Measurements from ENCODE around the gene CCT6B.
"Not testable (repeated sequence)": the region's sequence is repeated elsewhere in the genome, so short reads cannot be mapped to it uniquely, and the experiment has no call there.

Gene CCT6B

GRCh38 chr17:34980681-34981537 lies 19.6 kb upstream of the CCT6B start:
- DNase-seq (ENCODE audit: low spot score), result peak; percentile 74

- DNase-seq (ENCODE audit: low spot score), result peak; percentile 93
Observed at GRCh38 chr17:34980353-34980680, 19.1 kb upstream of the CCT6B start, which contains the start of gene LIG3. Gene LIG3 (plus strand): TSS chr17:34980512. CDS start chr17:34983006, 2,494 bp downstream.

DNA sequence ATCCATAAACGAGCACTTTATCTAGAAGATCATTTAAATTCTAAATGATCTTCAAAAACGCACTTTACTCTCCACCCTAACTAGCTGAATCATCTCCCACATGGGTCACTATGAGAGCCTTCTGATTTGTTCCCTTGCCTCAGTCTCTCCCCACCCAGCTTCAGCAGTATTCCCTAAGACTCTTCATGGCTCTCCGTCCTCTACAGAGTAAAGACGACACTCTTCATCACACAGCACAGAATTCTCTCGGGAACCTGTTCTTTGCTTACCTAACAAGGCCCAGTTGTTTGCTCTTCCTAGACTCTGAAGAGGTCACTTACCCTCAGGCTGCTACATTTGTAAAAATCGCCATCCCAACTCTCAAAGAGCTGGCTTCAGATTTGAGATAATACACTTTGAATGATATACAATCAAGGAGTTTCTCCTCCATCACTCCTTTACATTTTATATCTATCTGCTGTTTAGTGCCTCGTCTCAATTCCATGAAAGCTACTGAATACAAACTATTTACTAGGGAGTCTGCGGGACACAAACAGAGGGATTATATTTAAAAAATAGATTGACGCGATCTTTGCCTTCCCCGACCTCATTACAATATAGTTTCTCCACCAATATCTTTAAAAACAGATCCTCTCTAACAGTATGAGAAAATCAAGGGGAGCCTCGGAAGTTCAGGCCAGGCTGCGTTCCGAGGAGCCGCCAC lies 18.5 kb upstream of the CCT6B start:
- DNase-seq (ENCODE audit: low spot score), result no peak

- no peak for DNase-seq (ENCODE audit: low spot score)
Observed at GRCh38 chr17:34979153-34979552, 17.9 kb upstream of the CCT6B start.

GRCh38 chr17:34974794-34975785 lies 13.8 kb upstream of the CCT6B start:
- DNase-seq (ENCODE audit: low spot score), result no peak

- no peak for DNase-seq (ENCODE audit: low spot score)
Observed at GRCh38 chr17:34974179-34974578, 12.9 kb upstream of the CCT6B start.

DNA sequence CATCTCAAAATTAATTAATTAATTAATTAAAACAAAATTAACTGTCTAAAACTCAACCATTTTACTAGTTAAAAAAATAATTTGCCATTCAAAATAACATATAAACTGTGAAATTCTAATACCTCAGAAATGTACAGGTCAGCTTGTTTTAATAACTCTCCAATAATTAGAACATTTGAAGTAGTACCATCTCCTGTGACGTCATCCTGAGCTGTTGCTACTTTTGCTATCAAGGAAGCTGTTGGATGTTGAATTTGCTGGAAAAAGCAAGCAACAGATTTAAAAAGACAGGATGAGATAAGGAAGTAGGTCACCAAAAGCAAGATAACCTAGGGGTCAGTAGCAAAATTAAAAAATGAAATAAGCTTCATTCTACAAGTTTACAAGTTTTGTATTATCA lies 2.8 kb downstream of the CCT6B start:
- DNase-seq (ENCODE audit: low spot score), result no peak

- DNase-seq (ENCODE audit: low spot score), result not testable (repeated sequence)
Observed at GRCh38 chr17:34950780-34951179, 10.5 kb downstream of the CCT6B start.

DNA sequence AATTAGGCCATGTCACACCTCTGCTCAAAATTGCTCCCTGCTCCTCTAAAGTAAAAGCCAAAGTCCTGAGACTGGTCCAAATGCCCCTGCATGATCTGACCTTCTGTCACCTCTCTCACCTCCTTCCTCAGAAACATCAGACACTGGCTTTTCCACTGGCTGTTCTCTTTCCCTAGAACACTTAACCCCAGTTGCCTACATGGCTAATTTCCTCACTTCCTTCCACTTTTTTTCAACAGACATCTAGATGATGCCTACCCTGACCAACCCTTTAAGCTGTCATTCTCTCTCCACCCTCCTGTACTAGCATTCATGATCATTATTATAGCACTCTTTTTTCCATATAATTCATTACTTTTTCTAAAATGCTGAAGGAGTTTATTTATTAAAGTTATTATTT lies 31.0 kb downstream of the CCT6B start:
- DNase-seq (ENCODE audit: low spot score), result no peak

- DNase-seq (ENCODE audit: low spot score), result no peak
Observed at GRCh38 chr17:34926661-34927060, 34.6 kb downstream of the CCT6B start.

DNA sequence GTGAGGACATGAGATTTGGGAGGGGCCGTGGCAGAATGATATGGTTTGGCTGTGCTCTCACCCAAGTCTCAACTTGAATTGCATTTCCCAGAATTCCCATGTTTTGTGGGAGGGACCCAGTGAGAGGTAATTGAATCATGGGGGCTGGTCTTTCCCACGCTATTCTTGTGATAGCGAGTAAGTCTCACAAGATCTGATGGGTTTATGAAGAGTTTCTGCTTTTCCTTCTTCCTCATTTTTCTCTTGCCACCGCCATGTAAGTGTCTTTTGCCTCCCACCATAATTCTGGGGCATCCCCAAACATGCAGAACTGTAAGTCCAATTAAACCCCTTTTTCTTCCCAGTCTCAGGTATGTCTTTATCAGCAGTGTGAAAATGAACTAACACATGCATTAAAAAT lies 40.6 kb downstream of the CCT6B start:
- no peak for DNase-seq (ENCODE audit: low spot score)

- DNase-seq (ENCODE audit: low spot score), result no peak
Observed at GRCh38 chr17:34917381-34917780, 43.9 kb downstream of the CCT6B start.

DNA sequence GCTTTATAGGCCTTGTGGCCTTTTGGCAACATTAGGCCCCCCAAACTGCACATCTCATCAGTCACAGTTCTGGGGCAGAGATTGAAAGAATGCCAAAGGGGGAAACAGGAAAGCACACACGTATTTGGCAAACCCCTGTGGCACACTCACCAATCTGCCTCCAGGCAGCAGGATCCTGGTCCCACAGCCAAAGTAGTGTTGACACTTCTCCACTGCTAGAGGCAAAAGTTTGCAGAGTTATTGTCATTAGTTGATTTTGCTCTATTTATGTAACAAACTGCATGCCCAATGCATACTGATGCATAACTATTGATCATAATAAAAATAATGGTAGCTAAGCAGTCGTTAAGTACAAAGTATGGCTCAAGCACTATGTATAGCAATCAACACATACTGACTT lies 45.1 kb downstream of the CCT6B start:
- no peak for DNase-seq (ENCODE audit: low spot score)

DNA sequence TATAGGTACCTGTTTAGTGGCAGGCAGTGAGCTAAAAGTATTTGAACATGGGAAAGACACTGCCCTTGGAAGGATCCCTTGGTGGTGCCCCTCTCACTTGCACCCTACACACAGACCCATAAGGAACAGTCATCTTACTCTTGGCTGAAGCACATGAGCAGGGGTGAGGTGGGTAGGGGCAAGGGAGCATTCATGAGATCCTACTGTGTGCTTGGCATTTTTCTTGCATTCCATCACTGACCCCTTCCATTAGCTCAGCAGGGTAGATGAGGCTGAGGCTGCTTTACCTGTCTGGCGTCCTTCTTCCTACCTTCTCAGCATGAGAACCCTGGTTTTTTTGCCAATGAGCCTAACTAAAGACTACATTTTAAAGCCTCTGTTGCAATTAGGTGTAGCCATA lies 48.3 kb downstream of the CCT6B start:
- DNase-seq (ENCODE audit: low spot score), result no peak

DNA sequence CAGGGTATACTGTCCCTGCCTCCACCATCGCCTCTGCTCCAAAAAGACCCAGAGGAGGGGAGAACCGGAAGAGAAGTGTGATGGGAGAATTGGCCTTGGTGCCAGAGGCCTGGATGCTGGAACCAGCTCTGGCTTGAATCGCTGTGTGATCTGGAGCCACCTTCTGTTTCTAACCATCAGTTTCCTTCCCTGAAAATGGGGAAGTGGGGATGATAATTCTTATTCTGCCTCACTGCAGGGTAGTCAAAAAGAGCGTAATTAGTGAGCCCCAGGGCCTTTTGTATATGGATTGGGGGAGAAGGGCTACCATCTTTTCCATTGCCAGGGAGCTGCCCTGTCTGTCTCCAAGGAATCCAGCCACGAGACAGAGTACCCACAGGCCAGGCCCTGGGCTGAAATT lies 52.2 kb downstream of the CCT6B start:
- no peak for DNase-seq (ENCODE audit: low spot score)

DNA sequence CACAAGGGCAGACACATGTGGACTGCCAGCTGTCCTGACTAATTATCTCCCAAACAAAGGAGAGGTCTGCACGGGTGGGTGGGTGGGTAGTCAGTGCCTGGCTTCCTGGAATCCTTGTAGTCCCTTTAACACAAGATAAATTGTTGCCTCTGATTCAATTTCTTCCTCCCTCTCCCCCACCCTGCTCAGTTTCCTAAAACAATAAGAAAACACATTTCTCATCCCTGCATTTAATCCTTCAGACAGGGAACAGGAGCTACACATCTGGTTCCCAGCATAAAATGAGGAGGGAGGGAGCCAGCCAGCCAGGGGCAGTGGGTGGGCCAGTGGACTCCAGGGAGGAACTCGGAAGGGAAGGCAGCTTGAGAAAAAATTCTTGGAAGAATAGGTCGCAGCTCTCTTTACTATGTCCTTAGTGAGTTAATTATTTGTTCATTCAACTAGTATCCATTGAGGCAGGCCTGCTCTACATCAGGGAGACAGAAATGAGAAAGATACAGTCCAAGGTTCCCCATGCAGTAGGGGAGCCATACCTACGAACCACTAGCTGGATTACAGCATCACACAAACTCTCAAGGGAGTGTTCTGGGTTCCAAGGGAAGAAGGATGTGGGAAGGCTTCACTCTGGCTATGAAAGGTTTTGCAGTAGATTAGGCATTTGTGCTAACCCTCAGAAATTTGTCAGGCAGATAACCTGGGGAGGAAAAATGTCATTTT lies 58.3 kb downstream of the CCT6B start:
- no peak for DNase-seq (ENCODE audit: low spot score)

GRCh38 chr17:34899643-34900291 lies 61.5 kb downstream of the CCT6B start:
- DNase-seq (ENCODE audit: low spot score), result no peak

GRCh38 chr17:34895383-34895782 lies 65.9 kb downstream of the CCT6B start:
- no peak for DNase-seq (ENCODE audit: low spot score)

GRCh38 chr17:34894964-34895363 lies 66.3 kb downstream of the CCT6B start:
- no peak for DNase-seq (ENCODE audit: low spot score)

DNA sequence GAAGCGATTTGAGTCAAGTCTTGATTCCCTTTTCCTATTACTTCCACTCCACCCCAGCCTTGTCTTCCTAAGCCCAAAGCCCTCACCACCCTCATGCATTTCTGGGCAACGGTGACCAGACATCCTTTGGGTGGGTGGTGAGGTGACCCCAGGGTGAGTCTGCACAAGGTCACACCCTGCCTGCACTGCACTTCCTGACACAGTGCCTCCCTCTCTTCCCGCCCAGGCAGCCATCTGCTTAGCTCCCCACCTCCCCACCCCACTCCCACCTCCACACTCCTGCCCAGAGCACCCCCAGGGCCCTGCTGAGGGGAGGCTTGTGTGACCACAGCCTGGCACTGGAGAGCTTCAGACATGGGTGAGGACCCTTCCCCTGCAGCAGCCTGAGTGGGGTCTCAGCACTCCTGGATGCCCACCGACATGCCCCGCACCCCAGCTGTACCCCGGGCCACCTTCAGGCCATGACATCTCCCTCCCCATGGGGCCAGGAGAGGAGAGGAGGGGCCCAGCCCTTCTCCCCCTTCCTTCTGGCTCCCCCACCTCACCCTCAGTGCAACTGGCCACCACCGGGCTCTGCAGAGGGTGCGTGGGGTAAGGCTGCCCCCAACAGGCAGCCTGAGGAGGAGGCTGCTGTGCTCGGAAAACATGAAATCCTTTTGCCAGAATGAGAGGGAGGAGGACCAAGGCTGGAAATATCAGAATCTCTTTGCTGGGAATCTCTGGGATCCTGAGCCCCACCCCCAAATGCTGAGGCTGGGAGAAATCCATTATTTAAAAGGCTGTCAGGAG lies 68.6 kb downstream of the CCT6B start:
- DNase-seq (ENCODE audit: low spot score), result no peak

Measured in CD4-positive, alpha-beta T cell treated with Interleukin-15 for 4 hours (primary cell).